Naive thymus-derived CD4-positive, alpha-beta T cell (primary cell): ENCODE data around the gene CFAP65. TPM values are rescaled to one million over a fixed set of nuclear protein-coding genes. Genes with fewer than 3 reads are reported as not detected.

Experiments
- ATAC-seq: fragments of 150-1000 bp; cut with Tn5 transposase; 2 replicates; pipeline ENCODE4 v1.10.0; 2021; ENCODE audit warnings: mild to moderate bottlenecking, moderate library complexity
- CTCF ChIA-PET: fragments of 350-600 bp; sonication (Branson Sonifier 250); formaldehyde crosslinking; loops from one replicate; lab custom pipeline; 2021; ENCODE audit warnings: antibody characterized with exemption; lab: Charles Lee
- POLR2A ChIA-PET: fragments of 350-600 bp; sonication (Branson Sonifier 250); formaldehyde crosslinking; loops from one replicate; lab custom pipeline; 2021; ENCODE audit warnings: antibody characterized with exemption, inconsistent platforms; lab: Charles Lee
- DNase-seq, 9 donors: peaks; one replicate each; pipeline versions ENCODE4 v3.0.0 to v3.0.0-alpha.2; 2020 to 2022; ENCODE audit warnings: mixed read lengths in 1 of 9
- H3K27ac ChIP-seq: one replicate; pipeline ENCODE4 v1.7.0; 2013; ENCODE audit warnings: mild to moderate bottlenecking, low read depth, low read length, moderate library complexity
- H3K27me3 ChIP-seq, 2 donors: one replicate each; pipeline ENCODE4 v1.7.0; 2013; ENCODE audit warnings: low read length in 2 of 2, mild to moderate bottlenecking in 2 of 2, moderate library complexity in 2 of 2; ENCODE audit not compliant: control insufficient read depth in 2 of 2, insufficient read depth in 2 of 2
- H3K36me3 ChIP-seq, 3 experiments: 1 replicate in 2 of 3; 2 replicates in 1 of 3; pipeline ENCODE4 v1.7.0; 2013; ENCODE audit warnings: low read length in 3 of 3, mild to moderate bottlenecking in 3 of 3, moderate library complexity in 1 of 3; ENCODE audit not compliant: insufficient read depth in 3 of 3, control insufficient read depth in 2 of 3
- H3K4me1 ChIP-seq, 2 donors: one replicate each; pipeline ENCODE4 v1.7.0; 2013; ENCODE audit warnings: low read length in 2 of 2, mild to moderate bottlenecking in 2 of 2, moderate library complexity in 1 of 2; ENCODE audit not compliant: control insufficient read depth in 2 of 2, insufficient read depth in 2 of 2
- H3K4me3 ChIP-seq: 2 replicates; pipeline ENCODE4 v1.7.0; 2013; ENCODE audit warnings: mild to moderate bottlenecking, low read length
- H3K9me3 ChIP-seq, 3 experiments: 1 replicate in 2 of 3; 2 replicates in 1 of 3; pipeline ENCODE4 v1.7.0; 2013; ENCODE audit warnings: low read length in 3 of 3; ENCODE audit not compliant: control insufficient read depth in 2 of 3
- H3K27ac Mint-ChIP-seq, 9 donors: one replicate each; pipeline ENCODE4 v1.8.0; 2020 to 2022; ENCODE audit warnings: mixed read lengths in 9 of 9, mild to moderate bottlenecking in 8 of 9, moderate library complexity in 5 of 9, inconsistent platforms in 2 of 9
- H3K27me3 Mint-ChIP-seq, 5 donors: one replicate each; pipeline ENCODE4 v1.8.0; 2021 to 2022; ENCODE audit warnings: mixed read lengths in 5 of 5, mild to moderate bottlenecking in 1 of 5
- H3K36me3 Mint-ChIP-seq, 5 donors: one replicate each; pipeline ENCODE4 v1.8.0; 2020 to 2022; ENCODE audit warnings: mixed read lengths in 5 of 5, mild to moderate bottlenecking in 3 of 5, inconsistent platforms in 1 of 5
- H3K4me1 Mint-ChIP-seq, 7 donors: one replicate each; pipeline ENCODE4 v1.8.0; 2020 to 2022; ENCODE audit warnings: mixed read lengths in 7 of 7, mild to moderate bottlenecking in 3 of 7, inconsistent platforms in 1 of 7
- H3K4me3 Mint-ChIP-seq, 10 donors: one replicate each; pipeline ENCODE4 v1.8.0; 2020 to 2022; ENCODE audit warnings: mild to moderate bottlenecking in 10 of 10, mixed read lengths in 10 of 10, moderate library complexity in 6 of 10, inconsistent platforms in 2 of 10
- H3K9me3 Mint-ChIP-seq, 11 donors: one replicate each; pipeline ENCODE4 v1.8.0; 2020 to 2022; ENCODE audit warnings: mixed read lengths in 11 of 11, mild to moderate bottlenecking in 4 of 11, inconsistent platforms in 1 of 11, moderate library complexity in 1 of 11
- intact Hi-C, 2 donors: fragments of 100-400 bp; cut with micrococcal nuclease; formaldehyde crosslinking; loops; one replicate each; pipeline ENCODE4 v1.15.1; 2023
- polyA plus RNA-seq, 2 donors: library from polyadenylated mRNA; unstranded; fragments of 300-500 nt; fragmentation: Illumina TruSeq; gene quantifications; one replicate each; pipeline ENCODE4 v1.2.3, GENCODE V29; 2021
- total RNA-seq, 6 experiments: library from RNA in 5 of 6; stranded (reverse) in 5 of 6; gene quantifications; 1 replicate in 5 of 6; 2 replicates in 1 of 6; pipeline ENCODE4 v1.2.3 and lab custom pipeline; 2021 to 2026

The CFAP65 gene
- total and polyA plus RNA-seq, 7 experiments from 2014 or later = not detected

GRCh38 chr2:218995972-218996711 lies 45.2 kb downstream of the CFAP65 start:
- H3K27ac ChIP-seq = no peak overlapping the region
- no peak overlapping the region for H3K4me3 ChIP-seq
- peaks cover 0 to 7% of the 10 kb centered on the region in 2 donors for H3K4me1 ChIP-seq
- ChIA-PET CTCF (interaction anchor here (0.9 to 1.1 kb wide), 5 partner anchors 14 to 158 kb away, joined by 3 read pairs; no protein-coding TSS in a partner anchor), POLR2A (no interaction called here)
- DNase-seq (peak; percentile 38 to 85 (median 63)), ATAC-seq (peak; percentile 90)
- Mint-ChIP-seq H3K9me3 (peaks cover 0 to 1% (median 0%) of the 10 kb centered on the region in 11 donors), H3K4me3 (peak overlapping the region in 6 of 10 donors; percentile 29 to 66 (median 45)), H3K27me3 (peaks cover 57 to 88% (median 64%) of the 10 kb centered on the region in 5 donors), H3K36me3 (no peaks in the 10 kb centered on the region), H3K4me1 (peaks cover 0 to 15% (median 7%) of the 10 kb centered on the region in 7 donors), H3K27ac (no peak overlapping the region)
- H3K36me3 ChIP-seq = no peaks in the 10 kb centered on the region
- no peaks in the 10 kb centered on the region for H3K9me3 ChIP-seq
- peaks cover 5 to 33% of the 10 kb centered on the region in 2 donors for H3K27me3 ChIP-seq
- intact Hi-C loops = loop anchor here (1.0 to 5.0 kb wide), 5 partner anchors 15 to 159 kb away; no protein-coding TSS in a partner anchor

GRCh38 chr2:218995561-218995960 lies 45.8 kb downstream of the CFAP65 start:
- peaks cover 5 to 33% of the 10 kb centered on the region in 2 donors for H3K27me3 ChIP-seq
- peaks cover 62 to 88% (median 67%) of the 10 kb centered on the region in 5 donors for H3K27me3 Mint-ChIP-seq
- ATAC-seq (no peak), DNase-seq (no peak)
- ChIA-PET CTCF (interaction anchor here (0.6 to 2.1 kb wide), 6 partner anchors 15 to 216 kb away, joined by 3 to 7 read pairs (median 3); no protein-coding TSS in a partner anchor), POLR2A (no interaction called here)
- intact Hi-C loops = loop anchor here in 1 of 2 donors (5.0 kb wide), 1 partner anchor 62 kb away; no protein-coding TSS in a partner anchor
- no peaks in the 10 kb centered on the region for H3K36me3 Mint-ChIP-seq
- H3K9me3 ChIP-seq = no peaks in the 10 kb centered on the region
- H3K4me1 ChIP-seq = peaks cover 0 to 7% of the 10 kb centered on the region in 2 donors
- peaks cover 0 to 1% (median 0%) of the 10 kb centered on the region in 11 donors for H3K9me3 Mint-ChIP-seq
- peak overlapping the region in 1 of 9 donors; percentile 5 for H3K27ac Mint-ChIP-seq
- peak overlapping the region in 2 of 10 donors; percentile 36 to 46 for H3K4me3 Mint-ChIP-seq
- H3K27ac ChIP-seq = no peak overlapping the region
- H3K36me3 ChIP-seq = no peaks in the 10 kb centered on the region
- no peak overlapping the region for H3K4me3 ChIP-seq
- H3K4me1 Mint-ChIP-seq = peaks cover 0 to 16% (median 7%) of the 10 kb centered on the region in 7 donors

DNA sequence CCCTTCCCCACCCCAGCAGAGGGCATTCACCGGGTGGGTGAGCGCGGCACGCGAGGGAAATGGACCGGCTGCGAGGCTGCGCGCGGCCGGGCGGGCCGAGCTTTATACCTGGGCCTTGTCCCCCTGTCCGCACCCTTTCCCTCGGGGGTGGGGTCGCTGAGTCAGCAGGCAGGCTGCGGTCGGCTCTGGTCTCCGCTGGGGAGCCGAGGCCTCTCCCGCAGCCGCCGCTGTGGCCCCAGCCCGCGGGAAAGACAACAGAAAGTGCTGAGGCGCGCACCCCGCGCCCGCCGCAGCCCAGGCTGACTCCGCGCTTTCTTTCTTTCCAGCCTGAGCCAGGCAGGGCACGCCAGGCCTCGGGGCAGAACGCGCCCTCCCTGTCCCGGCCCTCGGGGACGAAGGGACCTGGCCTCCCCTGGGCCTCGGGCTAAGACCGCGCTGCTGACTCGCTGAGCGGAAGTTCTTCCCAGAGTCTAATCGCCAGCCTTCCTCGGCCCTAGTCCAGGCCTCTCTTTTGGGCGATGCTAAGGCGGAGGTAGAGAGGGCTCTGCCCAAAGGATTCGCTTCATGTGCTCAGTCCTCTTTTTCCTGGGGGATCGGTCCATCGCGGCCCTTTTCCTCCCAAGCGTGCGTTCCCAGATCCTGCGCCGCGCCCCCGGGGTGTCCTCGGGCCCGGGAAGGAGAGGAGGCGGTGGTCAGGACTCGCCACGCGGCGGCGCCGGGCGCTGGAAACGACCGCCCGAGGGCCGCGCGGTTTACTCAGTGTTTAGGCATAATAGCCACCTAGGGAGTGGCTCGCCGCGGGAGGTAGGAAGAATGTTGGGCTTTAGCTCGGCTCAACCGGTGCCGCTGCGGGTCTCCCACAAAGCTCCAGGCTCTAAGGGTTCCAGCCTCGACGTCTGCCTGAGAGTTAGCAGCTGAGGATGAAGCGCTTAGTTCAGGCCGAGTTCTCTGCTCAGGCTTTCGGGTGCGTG lies 47.7 kb downstream of the CFAP65 start, which contains the start of gene CRYBA2:
Gene CRYBA2, minus strand, starts transcription at position 78 of the 971 bp plus-strand sequence. CDS start 246 bp downstream, outside the sequence.
- POLR2A ChIA-PET = no interaction called here
- H3K4me3 Mint-ChIP-seq = peak within 1 kb of the TSS in 4 of 10 donors; percentile 25 to 53 (median 48)
- Histone ChIP-seq H3K36me3 (no peaks in the 10 kb centered on the region), H3K4me3 (no peak within 1 kb of the TSS), H3K9me3 (no peaks in the 10 kb centered on the region), H3K27me3 (peaks cover 5 to 33% of the 10 kb centered on the region in 2 donors), H3K27ac (no peak within 1 kb of the TSS), H3K4me1 (peaks cover 0 to 7% of the 10 kb centered on the region in 2 donors)
- intact Hi-C loops = no loop called here
- no peaks in the 10 kb centered on the region for H3K36me3 Mint-ChIP-seq
- H3K27ac Mint-ChIP-seq = no peak within 1 kb of the TSS
- CTCF ChIA-PET = interaction anchor here (2.1 kb wide), 1 partner anchor 13 kb away, joined by 7 read pairs; no protein-coding TSS in a partner anchor
- peaks cover 72 to 92% (median 76%) of the 10 kb centered on the region in 5 donors for H3K27me3 Mint-ChIP-seq
- H3K9me3 Mint-ChIP-seq = no peaks in the 10 kb centered on the region
- DNase-seq (no peak), ATAC-seq (no peak)
- H3K4me1 Mint-ChIP-seq = peaks cover 0 to 14% (median 7%) of the 10 kb centered on the region in 7 donors

DNA sequence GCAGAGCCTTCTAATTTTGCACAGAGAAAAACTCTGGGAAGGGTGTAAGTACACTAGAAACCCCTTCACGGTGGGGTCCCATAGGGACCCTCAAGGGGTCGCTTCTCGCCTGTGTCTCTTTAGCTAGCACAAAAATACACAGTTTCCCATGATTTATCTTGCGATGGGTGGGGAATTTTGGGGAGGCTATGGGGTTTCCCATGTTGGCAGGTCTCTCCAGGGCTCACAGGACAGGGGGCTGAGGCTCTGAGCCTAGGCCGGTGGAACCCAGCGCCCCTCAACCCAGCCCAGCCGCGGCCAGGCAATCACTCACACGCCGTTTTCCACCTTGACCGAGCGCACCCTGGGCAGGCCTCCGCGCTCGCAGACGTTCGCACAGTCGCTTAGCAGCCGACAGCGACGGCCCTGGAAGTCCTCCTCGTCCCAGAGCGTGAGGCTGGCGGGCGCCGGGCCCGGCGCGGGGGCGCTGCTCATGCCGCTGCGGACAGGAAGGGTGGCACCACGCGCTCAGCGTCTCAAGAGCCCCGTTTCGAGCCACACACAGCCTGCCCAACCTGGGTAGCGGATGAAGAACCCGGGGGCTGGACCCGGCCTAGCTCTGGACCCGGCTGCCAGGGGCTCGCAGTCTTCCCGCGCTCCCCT lies 48.5 kb downstream of the CFAP65 start:
- CTCF ChIA-PET = no interaction called here
- Mint-ChIP-seq H3K27me3 (peaks cover 69 to 90% (median 76%) of the 10 kb centered on the region in 5 donors), H3K27ac (no peak overlapping the region), H3K9me3 (no peaks in the 10 kb centered on the region), H3K36me3 (no peaks in the 10 kb centered on the region), H3K4me3 (peak overlapping the region in 3 of 10 donors; percentile 23 to 50 (median 47)), H3K4me1 (peaks cover 0 to 14% (median 7%) of the 10 kb centered on the region in 7 donors)
- intact Hi-C loops = no loop called here
- Histone ChIP-seq H3K9me3 (no peaks in the 10 kb centered on the region), H3K4me3 (no peak overlapping the region), H3K4me1 (peaks cover 0 to 7% of the 10 kb centered on the region in 2 donors), H3K27ac (no peak overlapping the region), H3K36me3 (no peaks in the 10 kb centered on the region), H3K27me3 (peaks cover 5 to 33% of the 10 kb centered on the region in 2 donors)
- POLR2A ChIA-PET = interaction anchor here (0.6 kb wide), 1 partner anchor 13 kb away, joined by 3 read pairs; no protein-coding TSS in a partner anchor
- DNase-seq = no peak
- no peak for ATAC-seq

GRCh38 chr2:218992196-218992595 lies 49.1 kb downstream of the CFAP65 start:
- POLR2A ChIA-PET = no interaction called here
- intact Hi-C loops = no loop called here
- no peak for DNase-seq

More at GRCh38 chr2:218992196-218992595, 49.1 kb downstream of the CFAP65 start:
- Mint-ChIP-seq H3K27me3 (peaks cover 72 to 91% (median 76%) of the 10 kb centered on the region in 5 donors), H3K27ac (no peak overlapping the region), H3K4me1 (peaks cover 0 to 14% (median 7%) of the 10 kb centered on the region in 7 donors), H3K9me3 (no peaks in the 10 kb centered on the region), H3K36me3 (no peaks in the 10 kb centered on the region), H3K4me3 (peak overlapping the region in 1 of 10 donors; percentile 47)
- Histone ChIP-seq H3K4me3 (no peak overlapping the region), H3K36me3 (no peaks in the 10 kb centered on the region), H3K27me3 (peaks cover 7 to 35% of the 10 kb centered on the region in 2 donors), H3K4me1 (peaks cover 0 to 7% of the 10 kb centered on the region in 2 donors), H3K9me3 (no peaks in the 10 kb centered on the region), H3K27ac (no peak overlapping the region)
- no peak for ATAC-seq
- CTCF ChIA-PET = no interaction called here
